GM23248 (cell line): ENCODE results near the gene AIP.

Experiments used
- EZH2 ChIP-seq: fragments of 200-600 bp; sonication (generic); IDR thresholded peaks from 2 replicates; pipeline ENCODE4 v1.6.1; 2018; ENCODE audit warnings: antibody characterized with exemption, mild to moderate bottlenecking; ENCODE audit not compliant: insufficient read depth, poor library complexity, severe bottlenecking
- EZH2phosphoT487 ChIP-seq: fragments of 200-600 bp; sonication (generic); IDR thresholded peaks from 2 replicates; pipeline ENCODE4 v1.6.1; 2018; ENCODE audit warnings: antibody characterized with exemption, moderate library complexity, mild to moderate bottlenecking, low read depth; ENCODE audit not compliant: insufficient read depth

DNA sequence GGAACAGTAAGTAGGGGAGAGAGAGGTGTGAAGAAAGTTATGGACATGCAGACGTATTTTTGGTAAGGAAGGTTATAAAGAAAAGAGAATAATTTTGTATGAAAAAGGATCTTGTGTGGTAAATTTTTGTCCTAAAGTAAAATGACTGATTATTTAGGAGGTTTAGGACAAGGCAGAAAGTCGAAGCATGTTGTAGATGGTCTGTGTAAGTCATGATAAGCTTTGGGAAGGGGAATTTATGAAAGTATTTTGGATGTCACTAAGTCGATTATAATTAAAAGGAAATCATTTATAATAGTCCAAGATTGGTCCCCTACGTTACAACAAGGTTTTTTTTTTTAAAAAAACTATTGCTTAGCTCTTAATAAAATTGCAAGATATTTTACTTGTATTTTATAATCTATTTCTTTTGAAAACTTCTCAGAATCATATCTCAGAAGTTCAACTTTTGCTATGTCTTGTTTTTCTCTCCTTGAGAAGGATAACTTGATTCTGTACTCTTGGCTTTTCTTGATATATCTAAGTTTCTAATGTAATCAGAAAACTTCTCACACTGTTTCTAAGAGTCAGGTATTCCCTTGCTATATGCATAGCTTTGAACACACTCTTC, 51.3 kb downstream of the AIP start:
- no peak for TF ChIP-seq EZH2
- no peak for TF ChIP-seq EZH2phosphoT487
